ENCODE data around the gene RAB44. TPM values are rescaled to one million over a fixed set of nuclear protein-coding genes. Genes with fewer than 3 reads are reported as not detected.

Gene RAB44
- total RNA-seq, 1 donor from 2014 or later: 0.62 TPM

- no peak for DNase-seq
These were observed 33.1 kb downstream of the RAB44 start for GRCh38 chr6:36730424-36731380.

GRCh38 chr6:36731622-36732310 is 34.1 kb downstream of the RAB44 start:
- no peak for DNase-seq

- DNase-seq: no peak
These were observed 35.7 kb downstream of the RAB44 start for GRCh38 chr6:36733300-36733699.

- no peak for DNase-seq
These were observed 36.9 kb downstream of the RAB44 start for GRCh38 chr6:36734486-36735060.

- peak; percentile 89 for DNase-seq
These were observed 37.8 kb downstream of the RAB44 start for GRCh38 chr6:36735110-36736071.

GRCh38 chr6:36737043-36737785 is 39.6 kb downstream of the RAB44 start:
- no peak for DNase-seq

- no peak for DNase-seq
These were observed 40.5 kb downstream of the RAB44 start for GRCh38 chr6:36738108-36738507.

GRCh38 chr6:36739947-36740817 is 42.6 kb downstream of the RAB44 start:
- no peak for DNase-seq

- DNase-seq: no peak
These were observed 43.2 kb downstream of the RAB44 start for GRCh38 chr6:36740818-36741179.

- DNase-seq: no peak
These were observed 44.5 kb downstream of the RAB44 start for GRCh38 chr6:36742146-36742545.

GRCh38 chr6:36743032-36743431 is 45.4 kb downstream of the RAB44 start:
- no peak for DNase-seq

GRCh38 chr6:36743538-36744303 is 46.1 kb downstream of the RAB44 start:
- peak; percentile 27 for DNase-seq

- no peak for DNase-seq
These were observed 46.7 kb downstream of the RAB44 start for GRCh38 chr6:36744304-36744673.

- no peak for DNase-seq
These were observed 47.7 kb downstream of the RAB44 start for GRCh38 chr6:36745283-36745682.

GRCh38 chr6:36745836-36746235 is 48.2 kb downstream of the RAB44 start:
- no peak for DNase-seq

- DNase-seq: no peak
These were observed 48.6 kb downstream of the RAB44 start for GRCh38 chr6:36746251-36746650.

GRCh38 chr6:36749829-36750489 is 52.3 kb downstream of the RAB44 start:
- no peak for DNase-seq

- no peak for DNase-seq
These were observed 53.5 kb downstream of the RAB44 start for GRCh38 chr6:36751091-36751490.

- no peak for DNase-seq
These were observed 54.2 kb downstream of the RAB44 start for GRCh38 chr6:36751833-36752186.

Data from tongue (tissue), 2 donors.